K562 (cell line): ENCODE measurements around the gene KRT76. TPM values are rescaled to one million over a fixed set of nuclear protein-coding genes. Genes with fewer than 3 reads are reported as not detected.

ENCODE experiments used
- ATAC-seq: fragments of 200-7000 bp; cut with Tn5 transposase; 3 replicates; pipeline ENCODE4 v1.9.1; 2020; ENCODE audit warnings: moderate library complexity
- BruUV-seq: library from RNA; stranded (reverse); fragments of 400-500 nt; replicated peaks from 2 replicates; lab custom pipeline; 2021; lab: Mats Ljungman, UMichigan
- CTCF ChIA-PET: fragments of 300-600 bp; formaldehyde crosslinking; extraction: SDS; loops from one replicate; lab custom pipeline; 2021; ENCODE audit warnings: low intra/inter-chr PET ratio; lab: Yijun Ruan, JAX
- POLR2A ChIA-PET: fragments of 300-600, 350-650 bp; sonication (Branson Sonifier 250); formaldehyde crosslinking; extraction: SDS; loops from one replicate; lab custom pipeline; 2021; ENCODE audit warnings: antibody characterized with exemption, inconsistent platforms; lab: Yijun Ruan, JAX
- DNase-seq, 4 experiments: peaks; one replicate each; pipeline versions ENCODE4 v3.0.0 to v3.0.0-alpha.2; 2011 to 2018; ENCODE audit warnings: low spot score in 3 of 4, mixed read lengths in 3 of 4; ENCODE audit errors: extremely low read depth in 1 of 4
- FAIRE-seq: peaks from 2 replicates; lab custom pipeline; 2011; peaks lifted over from hg19 to GRCh38; lab: Jason Lieb, UNC
- H2AFZ ChIP-seq: 2 replicates; pipeline ENCODE4 v1.6.0; 2011; ENCODE audit warnings: low read depth, low read length, control low read depth, inconsistent platforms
- H3K27ac ChIP-seq: fragments of 200-600 bp; 3 replicates; pipeline ENCODE4 v1.8.0; 2011; ENCODE audit warnings: low read depth, mild to moderate bottlenecking, control low read depth, inconsistent platforms, low read length, moderate library complexity, mixed read lengths; ENCODE audit errors: extremely low read depth
- H3K27me3 ChIP-seq, 2 experiments: fragments of 300-600 bp in 1 of 2; 2 replicates in 1 of 2; 3 replicates in 1 of 2; pipeline versions ENCODE4 v1.6.0 to v1.8.0; 2011; ENCODE audit warnings: inconsistent platforms in 2 of 2, low read length in 2 of 2, mild to moderate bottlenecking in 1 of 2, mixed read lengths in 1 of 2, moderate library complexity in 1 of 2; ENCODE audit not compliant: control insufficient read depth in 2 of 2, insufficient read depth in 2 of 2
- H3K36me3 ChIP-seq: fragments of 300-600 bp; 3 replicates; pipeline ENCODE4 v1.8.0; 2011; ENCODE audit warnings: mild to moderate bottlenecking, low read length, inconsistent platforms; ENCODE audit not compliant: control insufficient read depth, insufficient read depth
- H3K4me1 ChIP-seq, 2 experiments: fragments of 200-600 bp in 1 of 2; replicated peaks in 1 of 2; 2 replicates in 1 of 2; 3 replicates in 1 of 2; pipeline versions ENCODE4 v1.5.1 to v1.8.0; 2011; ENCODE audit warnings: inconsistent platforms in 2 of 2, low read length in 2 of 2, mild to moderate bottlenecking in 1 of 2, mixed read lengths in 1 of 2, moderate library complexity in 1 of 2; ENCODE audit not compliant: control insufficient read depth in 2 of 2, insufficient read depth in 2 of 2
- H3K4me2 ChIP-seq: 2 replicates; pipeline ENCODE4 v1.6.1; 2011; ENCODE audit warnings: low read length, control low read depth, inconsistent platforms, mixed read lengths; ENCODE audit not compliant: insufficient read depth
- H3K4me3 ChIP-seq: fragments of 200-600 bp; sonication (generic), shearing (Covaris generic); 2 replicates; pipeline ENCODE4 v1.5.1; 2016; ENCODE audit warnings: control low read depth, inconsistent platforms
- H3K79me2 ChIP-seq: fragments of 200-600 bp; 3 replicates; pipeline ENCODE4 v1.8.0; 2011; ENCODE audit warnings: low read length, inconsistent platforms; ENCODE audit not compliant: control insufficient read depth, insufficient read depth
- H3K9ac ChIP-seq, 2 experiments: 2 replicates each; pipeline versions ENCODE4 v1.6.0 to v1.6.1; 2011; ENCODE audit warnings: low read depth in 2 of 2, low read length in 2 of 2, control low read depth in 1 of 2, inconsistent platforms in 1 of 2, mild to moderate bottlenecking in 1 of 2, mixed read lengths in 1 of 2; ENCODE audit not compliant: insufficient read depth in 1 of 2
- H3K9me1 ChIP-seq: one replicate; pipeline ENCODE4 v1.6.0; 2011; ENCODE audit warnings: inconsistent platforms, mild to moderate bottlenecking, low read length, moderate library complexity; ENCODE audit not compliant: control insufficient read depth, insufficient read depth
- H3K9me3 ChIP-seq: replicated peaks from 2 replicates; pipeline ENCODE4 v1.5.1; 2011; ENCODE audit warnings: low read depth, low read length, inconsistent platforms; ENCODE audit not compliant: control insufficient read depth, insufficient read depth
- H4K20me1 ChIP-seq: replicated peaks from 2 replicates; pipeline ENCODE4 v1.6.1; 2011; ENCODE audit warnings: low read length, inconsistent platforms, mixed read lengths; ENCODE audit not compliant: control insufficient read depth, insufficient read depth
- AFF4 ChIP-seq: sonication (generic); formaldehyde crosslinking; IDR thresholded peaks from 2 replicates; pipeline ENCODE4 v1.8.0; 2023; ENCODE audit warnings: mild to moderate bottlenecking, missing genetic modification reagents
- CHD4 ChIP-seq: fragments of 200-600 bp; sonication (generic); IDR thresholded peaks from 3 replicates; pipeline ENCODE4 v1.6.1; 2012; ENCODE audit warnings: low read depth, mild to moderate bottlenecking, mixed read lengths, low read length, inconsistent platforms; ENCODE audit not compliant: insufficient read depth, insufficient replicate concordance, poor library complexity, severe bottlenecking
- DEAF1 ChIP-seq: fragments of 450-650 bp; formaldehyde crosslinking; IDR thresholded peaks from 2 replicates; pipeline ENCODE4 v1.4.0; 2020; ENCODE audit warnings: mild to moderate bottlenecking, moderate library complexity
- EP300 ChIP-seq: IDR thresholded peaks from 2 replicates; pipeline ENCODE4 v1.6.1; 2012; ENCODE audit warnings: low read length, improper control_type of control experiment
- MXD1 ChIP-seq: fragments of 250-450 bp; sonication (Bioruptor Pico); IDR thresholded peaks from 2 replicates; pipeline ENCODE4 v1.8.0; 2021; ENCODE audit warnings: borderline replicate concordance, mild to moderate bottlenecking, moderate library complexity; ENCODE audit not compliant: poor library complexity, severe bottlenecking
- PATZ1 ChIP-seq: fragments of 250-450 bp; sonication (Bioruptor Pico); IDR thresholded peaks from 2 replicates; pipeline ENCODE4 v1.5.0; 2020; ENCODE audit warnings: mild to moderate bottlenecking, borderline replicate concordance
- SIX5 ChIP-seq, 2 experiments: IDR thresholded peaks; 2 replicates each; pipeline ENCODE4 v1.6.1; 2011; ENCODE audit warnings: low read length in 2 of 2, borderline replicate concordance in 1 of 2, low read depth in 1 of 2, mild to moderate bottlenecking in 1 of 2, moderate library complexity in 1 of 2; ENCODE audit not compliant: insufficient read depth in 1 of 2
- SP2 ChIP-seq: IDR thresholded peaks from 2 replicates; pipeline ENCODE4 v1.6.1; 2011; ENCODE audit warnings: mild to moderate bottlenecking, low read depth, low read length, moderate library complexity; ENCODE audit not compliant: poor library complexity, severe bottlenecking; ENCODE audit errors: extremely low read depth
- TAF1 ChIP-seq: IDR thresholded peaks from 2 replicates; pipeline ENCODE4 v1.6.1; 2011; ENCODE audit warnings: mild to moderate bottlenecking, low read length, moderate library complexity; ENCODE audit not compliant: insufficient read depth, control insufficient read depth, severe bottlenecking; ENCODE audit errors: extremely low read depth
- TFAP4 ChIP-seq: sonication (generic); formaldehyde crosslinking; IDR thresholded peaks from 2 replicates; pipeline ENCODE4 v1.8.0; 2022; ENCODE audit warnings: missing genetic modification reagents, mild to moderate bottlenecking, moderate library complexity, borderline replicate concordance
- ZNF3 ChIP-seq: fragments of 250-450 bp; sonication (Bioruptor Pico); IDR thresholded peaks from 2 replicates; pipeline ENCODE4 v1.5.0; 2021; ENCODE audit warnings: mild to moderate bottlenecking, moderate library complexity
- ZNF830 ChIP-seq: fragments of 250-450 bp; sonication (Bioruptor Pico); IDR thresholded peaks from 2 replicates; pipeline ENCODE4 v1.5.0; 2021; ENCODE audit warnings: mild to moderate bottlenecking
- WGBS: fragments of 100-300 bp; shearing (Covaris generic); methylation state at CpG from one replicate; pipeline ENCODE4 v1.1.6; 2016; ENCODE audit warnings: low coverage, mixed read lengths; ENCODE audit not compliant: insufficient coverage; ENCODE audit errors: missing lambda C conversion rate; 5-methylcytosine and 5-hydroxymethylcytosine counted together
- in situ Hi-C: fragments of 300-500 bp; cut with MboI; formaldehyde crosslinking; loops from 4 replicates; pipeline ENCODE4 v1.15.0; 2018; ENCODE audit warnings: inconsistent platforms, mixed read lengths
- intact Hi-C: fragments of 100-400 bp; cut with micrococcal nuclease; formaldehyde crosslinking; loops from 2 replicates; pipeline ENCODE4 v1.14.2; 2022
- polyA plus RNA-seq, 8 experiments: library from polyadenylated mRNA; depleted of rRNA in 4 of 8; stranded (reverse) in 5 of 8; unstranded in 3 of 8; fragments of >200 nt; fragmentation: Nextera tagmentation in 2 of 8; fragmentation: Illumina TruSeq in 1 of 8; extraction: Ambion mirVana in 2 of 8; extraction: Trizol in 1 of 8; gene quantifications; 2 replicates each; pipeline versions ENCODE4 v1.2.1 to v1.2.3, GENCODE V29; 2011 to 2014; ENCODE audit warnings: inconsistent platforms in 1 of 8, missing spikeins in 1 of 8
- total RNA-seq, 7 experiments: library from RNA; depleted of rRNA in 6 of 7; stranded (reverse); fragments of >200 nt in 6 of 7; fragmentation: Illumina TruSeq in 2 of 7; extraction: Trizol in 2 of 7; gene quantifications; 2 replicates each; pipeline versions ENCODE4 v1.2.1 to v1.2.3, GENCODE V29; 2011 to 2021; ENCODE audit warnings: low replicate concordance in 1 of 7

Gene KRT76
- total and polyA plus RNA-seq, 9 of the 15 experiments (the other 6 are each of a cell fraction or from before 2014, with no cell fraction given) = not detected

- no peak for ATAC-seq
- no peak overlapping the region for H3K4me2 ChIP-seq
- DNase-seq = no peak
- no peak overlapping the region for H3K4me3 ChIP-seq
- no peak overlapping the region for H2AFZ ChIP-seq
- H3K4me1 ChIP-seq = no peaks in the 10 kb centered on the region; a peak in 1 of 5 replicates
- TF ChIP-seq PATZ1 (CRISPR knock-in tag) = no peak
- no peak for TF ChIP-seq ZNF830 (CRISPR knock-in tag)
- no peak for TF ChIP-seq DEAF1 (CRISPR knock-in tag)
- no peak for TF ChIP-seq AFF4 (CRISPR knock-in tag)
- TF ChIP-seq CHD4 = no peak
- no peak for TF ChIP-seq TFAP4 (CRISPR knock-in tag)
- TF ChIP-seq SIX5 (IDR thresholded peaks at IDR 0.05; ENCODE audit: borderline replicate concordance in 1 of 2, insufficient read depth in 1 of 2, low read depth in 1 of 2, low read length in 2 of 2) = no peak
- no peak for TF ChIP-seq ZNF3 (CRISPR knock-in tag)
- no peak for TF ChIP-seq SP2
- no peak for TF ChIP-seq TAF1
- no peak for TF ChIP-seq MXD1 (CRISPR knock-in tag)
- TF ChIP-seq EP300 = no peak
- H3K27me3 ChIP-seq = peaks cover 31 to 62% of the 10 kb centered on the region in 2 experiments
- in situ Hi-C loops (no loop called here), intact Hi-C loops (no loop called here)
- H3K9ac ChIP-seq = no peak overlapping the region
- H3K27ac ChIP-seq = no peak overlapping the region
- no peak for FAIRE-seq
- no peaks in the 10 kb centered on the region for H3K9me3 ChIP-seq
- CTCF ChIA-PET = no interaction called here
- no TSS peak for BruUV-seq
- POLR2A ChIA-PET = no interaction called here
- no peaks in the 10 kb centered on the region for H3K36me3 ChIP-seq
- 0% methylated on average over 5 of the region's 5 CpGs for WGBS
- H3K79me2 ChIP-seq = no peaks in the 10 kb centered on the region
- peaks cover 2% of the 10 kb centered on the region for H3K9me1 ChIP-seq
- H4K20me1 ChIP-seq = no peaks in the 10 kb centered on the region; the same call in none of the 2 replicates
These were observed 33.4 kb upstream of the KRT76 start for GRCh38 chr12:52810554-52810953.
